CD14-positive monocyte (primary cell): Measurements from ENCODE around the gene SYTL5. TPM values are rescaled to one million over a fixed set of nuclear protein-coding genes. Genes with fewer than 3 reads are reported as not detected.

Experiments used
- DNase-seq, 3 donors: peaks; one replicate each; pipeline ENCODE4 v3.0.0-alpha.2; 2011 to 2022
- H2AFZ ChIP-seq: 2 replicates; pipeline ENCODE4 v1.6.0; 2012; ENCODE audit warnings: mild to moderate bottlenecking, low read depth, low read length, inconsistent platforms; ENCODE audit not compliant: insufficient read depth, poor library complexity, severe bottlenecking
- H3K27ac ChIP-seq, 2 donors: 1 replicate in 1 of 2; 2 replicates in 1 of 2; pipeline ENCODE4 v1.5.1; 2012 to 2013; ENCODE audit warnings: low read length in 2 of 2, control low read depth in 1 of 2, inconsistent platforms in 1 of 2, low read depth in 1 of 2, mild to moderate bottlenecking in 1 of 2
- H3K27me3 ChIP-seq, 2 donors: one replicate each; pipeline versions ENCODE4 v1.6.0 to v1.6.1; 2011 to 2013; ENCODE audit warnings: low read length in 2 of 2; ENCODE audit not compliant: control insufficient read depth in 2 of 2, insufficient read depth in 2 of 2
- H3K36me3 ChIP-seq, 2 donors: replicated peaks in 1 of 2; 1 replicate in 1 of 2; 2 replicates in 1 of 2; pipeline versions ENCODE4 v1.5.1 to v1.6.1; 2012 to 2013; ENCODE audit warnings: low read length in 2 of 2, control low read depth in 1 of 2, inconsistent platforms in 1 of 2, mild to moderate bottlenecking in 1 of 2; ENCODE audit not compliant: insufficient read depth in 2 of 2, control insufficient read depth in 1 of 2
- H3K4me1 ChIP-seq, 2 donors: 1 replicate in 1 of 2; 2 replicates in 1 of 2; pipeline versions ENCODE4 v1.5.1 to v1.6.1; 2012 to 2013; ENCODE audit warnings: low read length in 2 of 2, control low read depth in 1 of 2, inconsistent platforms in 1 of 2, mild to moderate bottlenecking in 1 of 2, moderate library complexity in 1 of 2; ENCODE audit not compliant: insufficient read depth in 2 of 2, control insufficient read depth in 1 of 2
- H3K4me2 ChIP-seq: replicated peaks from 2 replicates; pipeline ENCODE3; 2012; ENCODE audit warnings: low read length, moderate library complexity, mild to moderate bottlenecking; ENCODE audit not compliant: poor library complexity, severe bottlenecking; ENCODE audit errors: extremely low read depth
- H3K4me3 ChIP-seq, 3 experiments: fragments of 200-600 bp in 1 of 3; sonication (generic) in 1 of 3; replicated peaks in 1 of 3; 1 replicate in 2 of 3; 2 replicates in 1 of 3; pipeline ENCODE4 v1.5.1; 2011 to 2013; ENCODE audit warnings: low read length in 3 of 3, mild to moderate bottlenecking in 3 of 3, control low read depth in 2 of 3, low read depth in 2 of 3, inconsistent platforms in 1 of 3, moderate library complexity in 1 of 3
- H3K79me2 ChIP-seq: 2 replicates; pipeline ENCODE4 v1.6.0; 2012; ENCODE audit warnings: mild to moderate bottlenecking, control low read depth, inconsistent platforms, low read length, moderate library complexity; ENCODE audit not compliant: insufficient read depth
- H3K9ac ChIP-seq: 2 replicates; pipeline ENCODE4 v1.6.0; 2017; ENCODE audit warnings: low read length, mild to moderate bottlenecking; ENCODE audit not compliant: insufficient read depth, poor library complexity, severe bottlenecking
- H3K9me3 ChIP-seq, 2 donors: replicated peaks in 1 of 2; 1 replicate in 1 of 2; 2 replicates in 1 of 2; pipeline versions ENCODE4 v1.5.1 to v1.6.1; 2012 to 2013; ENCODE audit warnings: low read length in 2 of 2, control low read depth in 1 of 2; ENCODE audit not compliant: control insufficient read depth in 1 of 2, insufficient read depth in 1 of 2
- H4K20me1 ChIP-seq: 2 replicates; pipeline ENCODE4 v1.6.0; 2012; ENCODE audit warnings: mild to moderate bottlenecking, low read length, control low read depth, moderate library complexity; ENCODE audit not compliant: insufficient read depth
- H3K27ac Mint-ChIP-seq, 7 donors: one replicate each; pipeline ENCODE4 v1.8.0; 2020; ENCODE audit warnings: mild to moderate bottlenecking in 7 of 7, mixed read lengths in 7 of 7, moderate library complexity in 6 of 7, inconsistent platforms in 2 of 7
- H3K27me3 Mint-ChIP-seq, 3 donors: one replicate each; pipeline ENCODE4 v1.8.0; 2021 to 2022; ENCODE audit warnings: low read depth in 3 of 3, mild to moderate bottlenecking in 3 of 3, mixed read lengths in 3 of 3, moderate library complexity in 3 of 3, inconsistent platforms in 1 of 3
- H3K36me3 Mint-ChIP-seq, 2 donors: one replicate each; pipeline ENCODE4 v1.8.0; 2020; ENCODE audit warnings: mixed read lengths in 2 of 2, inconsistent platforms in 1 of 2, mild to moderate bottlenecking in 1 of 2
- H3K4me1 Mint-ChIP-seq: one replicate; pipeline ENCODE4 v1.8.0; 2020; ENCODE audit warnings: mild to moderate bottlenecking, mixed read lengths
- H3K4me3 Mint-ChIP-seq, 2 donors: one replicate each; pipeline ENCODE4 v1.8.0; 2020; ENCODE audit warnings: mild to moderate bottlenecking in 2 of 2, mixed read lengths in 2 of 2, moderate library complexity in 1 of 2
- H3K9me3 Mint-ChIP-seq, 7 donors: one replicate each; pipeline ENCODE4 v1.8.0; 2020 to 2022; ENCODE audit warnings: mixed read lengths in 7 of 7, mild to moderate bottlenecking in 6 of 7, moderate library complexity in 6 of 7, inconsistent platforms in 2 of 7
- WGBS: methylation state at CpG from one replicate; pipeline ENCODE4 v1.1.5; 2013; ENCODE audit warnings: missing lambda C conversion rate; ENCODE audit not compliant: insufficient coverage; 5-methylcytosine and 5-hydroxymethylcytosine counted together
- intact Hi-C, 2 donors: fragments of 100-400 bp; cut with micrococcal nuclease; formaldehyde crosslinking; loops; one replicate each; pipeline versions ENCODE4 v1.15.0 to v1.15.1; 2023
- polyA plus RNA-seq, 3 donors: library from polyadenylated mRNA; depleted of rRNA in 1 of 3; unstranded in 2 of 3; stranded (reverse) in 1 of 3; fragments of 300-500 nt in 2 of 3; fragments of >200 nt in 1 of 3; fragmentation: Illumina TruSeq in 2 of 3; gene quantifications; 1 replicate in 2 of 3; 2 replicates in 1 of 3; pipeline ENCODE4 v1.2.3, GENCODE V29; 2012 to 2021
- TF ChIP-seq, protein P1 (sequence below): fragments of 200-600 bp; IDR thresholded peaks from one replicate; pipeline ENCODE4 v1.8.0; 2022; ENCODE audit warnings: antibody characterized with exemption, mild to moderate bottlenecking

SYTL5 gene
- polyA plus RNA-seq, 3 donors, result not detected

DNA sequence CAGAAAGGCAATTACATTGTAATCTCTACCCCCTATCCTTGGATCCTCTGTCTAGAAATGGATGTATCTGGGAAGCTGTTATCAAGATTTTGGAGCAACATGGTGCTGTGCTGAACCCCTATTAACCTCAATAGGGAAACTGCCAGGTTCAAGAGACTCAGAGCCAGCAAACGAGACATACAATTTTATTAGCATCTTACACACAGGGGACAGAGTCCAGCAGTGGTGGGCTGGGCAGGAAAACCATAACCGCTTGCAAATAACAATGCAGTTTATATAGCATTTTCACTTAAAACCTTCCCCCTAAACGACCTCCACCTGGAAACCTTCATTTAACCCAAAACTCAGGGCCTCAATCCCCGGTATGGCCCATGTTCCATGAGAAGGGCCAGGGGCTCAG is 79.5 kb downstream of the SYTL5 start:
- no CpG with 5 or more reads among the region's 4 CpGs for WGBS
- no peak overlapping the region for H3K4me3 ChIP-seq
- no peak overlapping the region for H3K4me2 ChIP-seq
- H2AFZ ChIP-seq, result no peak overlapping the region
- Mint-ChIP-seq H3K36me3 (no peaks in the 10 kb centered on the region), H3K27me3 (peaks cover 0 to 5% (median 1%) of the 10 kb centered on the region in 3 donors), H3K9me3 (peaks cover 0 to 3% (median 0%) of the 10 kb centered on the region in 7 donors), H3K27ac (no peak overlapping the region), H3K4me1 (no peaks in the 10 kb centered on the region), H3K4me3 (no peak overlapping the region)
- TF ChIP-seq, protein P1, sequence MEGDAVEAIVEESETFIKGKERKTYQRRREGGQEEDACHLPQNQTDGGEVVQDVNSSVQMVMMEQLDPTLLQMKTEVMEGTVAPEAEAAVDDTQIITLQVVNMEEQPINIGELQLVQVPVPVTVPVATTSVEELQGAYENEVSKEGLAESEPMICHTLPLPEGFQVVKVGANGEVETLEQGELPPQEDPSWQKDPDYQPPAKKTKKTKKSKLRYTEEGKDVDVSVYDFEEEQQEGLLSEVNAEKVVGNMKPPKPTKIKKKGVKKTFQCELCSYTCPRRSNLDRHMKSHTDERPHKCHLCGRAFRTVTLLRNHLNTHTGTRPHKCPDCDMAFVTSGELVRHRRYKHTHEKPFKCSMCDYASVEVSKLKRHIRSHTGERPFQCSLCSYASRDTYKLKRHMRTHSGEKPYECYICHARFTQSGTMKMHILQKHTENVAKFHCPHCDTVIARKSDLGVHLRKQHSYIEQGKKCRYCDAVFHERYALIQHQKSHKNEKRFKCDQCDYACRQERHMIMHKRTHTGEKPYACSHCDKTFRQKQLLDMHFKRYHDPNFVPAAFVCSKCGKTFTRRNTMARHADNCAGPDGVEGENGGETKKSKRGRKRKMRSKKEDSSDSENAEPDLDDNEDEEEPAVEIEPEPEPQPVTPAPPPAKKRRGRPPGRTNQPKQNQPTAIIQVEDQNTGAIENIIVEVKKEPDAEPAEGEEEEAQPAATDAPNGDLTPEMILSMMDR, result no peak
- H3K4me1 ChIP-seq, result no peaks in the 10 kb centered on the region
- H3K79me2 ChIP-seq, result no peaks in the 10 kb centered on the region
- H3K27me3 ChIP-seq, result peaks cover 0 to 5% of the 10 kb centered on the region in 2 donors
- no peak overlapping the region for H3K9ac ChIP-seq
- no peaks in the 10 kb centered on the region for H3K36me3 ChIP-seq
- no peaks in the 10 kb centered on the region for H4K20me1 ChIP-seq
- H3K9me3 ChIP-seq, result no peaks in the 10 kb centered on the region
- DNase-seq, result no peak
- H3K27ac ChIP-seq, result no peak overlapping the region
- intact Hi-C loops, result no loop called here

- H2AFZ ChIP-seq, result no peak overlapping the region
- intact Hi-C loops, result no loop called here
- H3K36me3 Mint-ChIP-seq, result no peaks in the 10 kb centered on the region
- H3K4me2 ChIP-seq, result no peak overlapping the region
- TF ChIP-seq, protein P1, result no peak
- DNase-seq, result no peak
- H3K4me3 Mint-ChIP-seq, result no peak overlapping the region
- H3K9me3 Mint-ChIP-seq, result peaks cover 0 to 3% (median 0%) of the 10 kb centered on the region in 7 donors
- peaks cover 0 to 3% (median 0%) of the 10 kb centered on the region in 3 donors for H3K27me3 Mint-ChIP-seq
- H3K4me3 ChIP-seq, result no peak overlapping the region
- H3K79me2 ChIP-seq, result no peaks in the 10 kb centered on the region
- no peaks in the 10 kb centered on the region for H4K20me1 ChIP-seq
- H3K9ac ChIP-seq, result no peak overlapping the region
- no peaks in the 10 kb centered on the region for H3K9me3 ChIP-seq
- peaks cover 0 to 3% of the 10 kb centered on the region in 2 donors for H3K27me3 ChIP-seq
- no CpG with 5 or more reads among the region's 4 CpGs for WGBS
- H3K27ac Mint-ChIP-seq, result no peak overlapping the region
- no peaks in the 10 kb centered on the region for H3K36me3 ChIP-seq
- no peak overlapping the region for H3K27ac ChIP-seq
- H3K4me1 Mint-ChIP-seq, result no peaks in the 10 kb centered on the region
- H3K4me1 ChIP-seq, result no peaks in the 10 kb centered on the region
These were observed 80.3 kb downstream of the SYTL5 start for GRCh38 chrX:38086451-38087215.
